Liver (tissue), 9 donors: ENCODE results near the gene ATP4A. TPM values are rescaled to one million over a fixed set of nuclear protein-coding genes. Genes with fewer than 3 reads are reported as not detected.

ENCODE experiments used
- DNase-seq: peaks from one replicate; pipeline ENCODE4 v3.0.0-alpha.2; 2017; ENCODE audit warnings: low spot score
- H3K27ac ChIP-seq, 2 donors: one replicate each; pipeline ENCODE4 v1.7.0; 2013; ENCODE audit warnings: inconsistent platforms in 2 of 2, low read length in 2 of 2, control low read depth in 1 of 2, low read depth in 1 of 2, mild to moderate bottlenecking in 1 of 2
- H3K27me3 ChIP-seq, 4 donors: one replicate each; pipeline versions ENCODE4 v1.6.1 to v1.7.0; 2013; ENCODE audit warnings: low read length in 3 of 4, inconsistent platforms in 1 of 4, mild to moderate bottlenecking in 1 of 4, moderate library complexity in 1 of 4; ENCODE audit not compliant: control insufficient read depth in 4 of 4, insufficient read depth in 4 of 4
- H3K36me3 ChIP-seq, 4 donors: one replicate each; pipeline versions ENCODE4 v1.6.1 to v1.7.0; 2013; ENCODE audit warnings: low read length in 3 of 4, mild to moderate bottlenecking in 3 of 4, low read depth in 1 of 4, moderate library complexity in 1 of 4; ENCODE audit not compliant: control insufficient read depth in 4 of 4, insufficient read depth in 3 of 4
- H3K4me1 ChIP-seq, 4 donors: one replicate each; pipeline versions ENCODE4 v1.6.1 to v1.7.0; 2013; ENCODE audit warnings: low read length in 3 of 4, mild to moderate bottlenecking in 3 of 4, moderate library complexity in 1 of 4; ENCODE audit not compliant: control insufficient read depth in 4 of 4, insufficient read depth in 4 of 4
- H3K4me3 ChIP-seq, 3 donors: one replicate each; pipeline versions ENCODE4 v1.6.1 to v1.7.0; 2013; ENCODE audit warnings: low read length in 3 of 3, control low read depth in 1 of 3, low read depth in 1 of 3, mild to moderate bottlenecking in 1 of 3
- H3K9ac ChIP-seq, 2 donors: one replicate each; pipeline ENCODE4 v1.7.0; 2013; ENCODE audit warnings: low read length in 2 of 2, mild to moderate bottlenecking in 2 of 2, moderate library complexity in 2 of 2, control low read depth in 1 of 2, low read depth in 1 of 2
- H3K9me3 ChIP-seq, 4 donors: one replicate each; pipeline versions ENCODE4 v1.6.1 to v1.7.0; 2013; ENCODE audit warnings: low read length in 3 of 4; ENCODE audit not compliant: control insufficient read depth in 4 of 4
- ATF3 ChIP-seq: IDR thresholded peaks from 2 replicates; pipeline ENCODE4 v1.6.1; 2016; ENCODE audit warnings: antibody characterized with exemption
- FOXA1 ChIP-seq: IDR thresholded peaks from 2 replicates; pipeline ENCODE4 v1.6.1; 2016; ENCODE audit warnings: antibody characterized with exemption
- GABPA ChIP-seq, 2 donors: IDR thresholded peaks in 1 of 2; conservative IDR thresholded peaks in 1 of 2; 2 replicates each; pipeline ENCODE4 v1.6.1; 2016; ENCODE audit warnings: antibody characterized with exemption in 2 of 2, mild to moderate bottlenecking in 1 of 2, moderate library complexity in 1 of 2
- HNF4A ChIP-seq, 2 donors: conservative IDR thresholded peaks; 2 replicates each; pipeline ENCODE4 v1.6.1; 2016; ENCODE audit warnings: antibody characterized with exemption in 2 of 2, mild to moderate bottlenecking in 2 of 2
- HNF4G ChIP-seq: IDR thresholded peaks from 2 replicates; pipeline ENCODE4 v1.6.1; 2016; ENCODE audit warnings: antibody characterized with exemption
- JUND ChIP-seq, 2 donors: IDR thresholded peaks; 2 replicates each; pipeline ENCODE4 v1.6.1; 2016; ENCODE audit warnings: antibody characterized with exemption in 2 of 2
- NR2F2 ChIP-seq: IDR thresholded peaks from 2 replicates; pipeline ENCODE4 v1.6.1; 2016; ENCODE audit warnings: antibody characterized with exemption
- RAD21 ChIP-seq, 2 donors: IDR thresholded peaks; 2 replicates each; pipeline ENCODE4 v1.6.1; 2016; ENCODE audit warnings: antibody characterized with exemption in 2 of 2, mild to moderate bottlenecking in 2 of 2
- REST ChIP-seq: IDR thresholded peaks from 2 replicates; pipeline ENCODE4 v1.6.1; 2016; ENCODE audit warnings: antibody characterized with exemption, mild to moderate bottlenecking
- RXRA ChIP-seq, 2 donors: IDR thresholded peaks; 2 replicates each; pipeline ENCODE4 v1.6.1; 2017 to 2018; ENCODE audit warnings: antibody characterized with exemption in 2 of 2, mild to moderate bottlenecking in 1 of 2
- SP1 ChIP-seq: IDR thresholded peaks from 2 replicates; pipeline ENCODE4 v1.6.1; 2018; ENCODE audit warnings: antibody characterized with exemption, mild to moderate bottlenecking
- TAF1 ChIP-seq: conservative IDR thresholded peaks from 2 replicates; pipeline ENCODE4 v1.6.1; 2016; ENCODE audit warnings: antibody characterized with exemption, mild to moderate bottlenecking
- YY1 ChIP-seq: IDR thresholded peaks from 2 replicates; pipeline ENCODE4 v1.6.1; 2016; ENCODE audit warnings: antibody characterized with exemption, mild to moderate bottlenecking
- ZBTB33 ChIP-seq: IDR thresholded peaks from 2 replicates; pipeline ENCODE4 v1.6.1; 2016; ENCODE audit warnings: antibody characterized with exemption
- WGBS: extraction: QIAGEN DNeasy Blood & Tissue Kit; methylation state at CpG from one replicate; pipeline ENCODE4 v1.1.7; 2013; 5-methylcytosine and 5-hydroxymethylcytosine counted together
- polyA plus RNA-seq, 2 donors: library from polyadenylated mRNA; stranded (reverse) in 1 of 2; unstranded in 1 of 2; fragments of 200-250 nt in 1 of 2; fragments of >200 nt in 1 of 2; fragmentation: Nextera tagmentation in 1 of 2; extraction: Ambion mirVana in 1 of 2; gene quantifications; one replicate each; pipeline versions ENCODE4 v1.2.1 to v1.2.3, GENCODE V29; 2013 to 2015
- total RNA-seq, 2 donors: library from RNA; depleted of rRNA; stranded (reverse); fragments of >200 nt; gene quantifications; one replicate each; pipeline ENCODE4 v1.2.3, GENCODE V29; 2014
- TF ChIP-seq, protein P1 (sequence below): fragments of 150-350 bp; IDR thresholded peaks from 2 replicates; pipeline ENCODE4 v1.5.1; 2017; ENCODE audit warnings: improper control_type of control experiment, low read depth, low read length; ENCODE audit not compliant: missing input control
- TF ChIP-seq, protein P2 (sequence below): IDR thresholded peaks from 2 replicates; pipeline ENCODE4 v1.6.1; 2016; ENCODE audit warnings: antibody characterized with exemption
- donor health status: healthy.
- donor health status: healthy.
- donor health status: healthy.
- donor health status: healthy.
- donor health status: healthy.

ATP4A gene
- total and polyA plus RNA-seq, 4 donors, result not detected

GRCh38 chr19:35566738-35567137 is 3.3 kb upstream of the ATP4A start:
- H3K9me3 ChIP-seq, result no peaks in the 10 kb centered on the region
- DNase-seq, result no peak
- no peaks in the 10 kb centered on the region for H3K4me1 ChIP-seq
- TF ChIP-seq ZBTB33 (no peak), RAD21 (IDR thresholded peaks at IDR 0.05) (no peak), TAF1 (no peak), RXRA (IDR thresholded peaks at IDR 0.05) (no peak), REST (no peak), YY1 (no peak), FOXA1 (no peak), NR2F2 (no peak), GABPA (IDR thresholded peaks at IDR 0.05 in 1 of 2, conservative IDR thresholded peaks at IDR 0.05 in 1 of 2) (no peak), JUND (IDR thresholded peaks at IDR 0.05) (no peak)
- TF ChIP-seq, protein P1, sequence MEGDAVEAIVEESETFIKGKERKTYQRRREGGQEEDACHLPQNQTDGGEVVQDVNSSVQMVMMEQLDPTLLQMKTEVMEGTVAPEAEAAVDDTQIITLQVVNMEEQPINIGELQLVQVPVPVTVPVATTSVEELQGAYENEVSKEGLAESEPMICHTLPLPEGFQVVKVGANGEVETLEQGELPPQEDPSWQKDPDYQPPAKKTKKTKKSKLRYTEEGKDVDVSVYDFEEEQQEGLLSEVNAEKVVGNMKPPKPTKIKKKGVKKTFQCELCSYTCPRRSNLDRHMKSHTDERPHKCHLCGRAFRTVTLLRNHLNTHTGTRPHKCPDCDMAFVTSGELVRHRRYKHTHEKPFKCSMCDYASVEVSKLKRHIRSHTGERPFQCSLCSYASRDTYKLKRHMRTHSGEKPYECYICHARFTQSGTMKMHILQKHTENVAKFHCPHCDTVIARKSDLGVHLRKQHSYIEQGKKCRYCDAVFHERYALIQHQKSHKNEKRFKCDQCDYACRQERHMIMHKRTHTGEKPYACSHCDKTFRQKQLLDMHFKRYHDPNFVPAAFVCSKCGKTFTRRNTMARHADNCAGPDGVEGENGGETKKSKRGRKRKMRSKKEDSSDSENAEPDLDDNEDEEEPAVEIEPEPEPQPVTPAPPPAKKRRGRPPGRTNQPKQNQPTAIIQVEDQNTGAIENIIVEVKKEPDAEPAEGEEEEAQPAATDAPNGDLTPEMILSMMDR, result no peak
- TF ChIP-seq, protein P2, sequence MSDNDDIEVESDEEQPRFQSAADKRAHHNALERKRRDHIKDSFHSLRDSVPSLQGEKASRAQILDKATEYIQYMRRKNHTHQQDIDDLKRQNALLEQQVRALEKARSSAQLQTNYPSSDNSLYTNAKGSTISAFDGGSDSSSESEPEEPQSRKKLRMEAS, result no peak
- no peaks in the 10 kb centered on the region for H3K36me3 ChIP-seq
- H3K4me3 ChIP-seq, result no peak overlapping the region
- H3K27me3 ChIP-seq, result peaks cover 0 to 4% (median 0%) of the 10 kb centered on the region in 4 donors
- H3K9ac ChIP-seq, result no peak overlapping the region
- no peak overlapping the region for H3K27ac ChIP-seq
- 89% methylated on average over 7 of the region's 7 CpGs for WGBS

DNA sequence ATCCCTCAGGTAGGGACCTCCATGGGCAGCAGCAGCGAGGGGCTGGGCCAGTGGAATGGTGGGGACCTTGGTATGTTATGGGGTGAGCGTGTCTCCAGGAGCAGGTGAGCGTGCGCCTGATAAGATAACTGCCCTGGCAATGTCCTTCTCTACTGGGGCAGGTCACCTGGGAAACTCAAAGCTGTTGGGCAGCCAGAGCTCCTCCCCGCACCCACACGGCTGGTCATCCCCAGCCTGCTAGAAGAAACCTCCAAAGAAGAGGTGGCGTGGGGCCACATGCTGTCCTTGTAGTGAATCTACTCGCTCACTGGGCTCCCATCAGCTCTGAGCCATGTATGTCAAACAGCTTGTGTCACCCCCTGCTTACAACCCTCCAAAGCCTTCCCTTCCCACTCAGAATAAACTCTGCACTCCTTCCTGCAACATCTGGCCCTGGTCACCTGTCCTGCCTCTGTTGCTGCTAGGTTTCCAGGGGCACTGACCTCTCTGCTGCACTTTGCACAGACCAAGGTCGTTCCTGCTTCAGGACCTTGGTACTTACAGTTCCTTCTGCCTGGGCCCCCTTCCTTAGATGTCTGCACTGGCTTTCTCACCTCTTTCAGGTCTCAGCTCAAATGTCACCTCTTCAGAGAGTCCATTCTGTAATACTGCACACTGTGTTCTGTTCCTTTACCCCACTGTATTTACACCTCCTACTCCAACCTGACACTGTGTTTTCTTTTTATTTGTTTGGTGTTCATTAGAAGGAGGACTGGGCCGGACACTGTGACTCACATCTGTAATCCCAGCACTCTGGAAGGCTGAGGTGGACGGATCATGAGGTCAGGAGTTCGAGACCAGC is 1.8 kb upstream of the ATP4A start:
- no peak for DNase-seq
- no peak overlapping the region for H3K27ac ChIP-seq
- H3K36me3 ChIP-seq, result no peaks in the 10 kb centered on the region
- H3K27me3 ChIP-seq, result peaks cover 0 to 4% (median 0%) of the 10 kb centered on the region in 4 donors
- no peak overlapping the region for H3K4me3 ChIP-seq
- 80% methylated on average over 12 of the region's 12 CpGs for WGBS
- H3K4me1 ChIP-seq, result no peaks in the 10 kb centered on the region
- no peaks in the 10 kb centered on the region for H3K9me3 ChIP-seq
- no peak overlapping the region for H3K9ac ChIP-seq
- TF ChIP-seq, protein P2, result no peak
- TF ChIP-seq ATF3 (no peak), RXRA (IDR thresholded peaks at IDR 0.05) (no peak), JUND (IDR thresholded peaks at IDR 0.05) (no peak), SP1 (no peak), ZBTB33 (no peak), FOXA1 (no peak), HNF4G (no peak), NR2F2 (no peak), REST (no peak), HNF4A (conservative IDR thresholded peaks at IDR 0.05) (no peak), TAF1 (no peak), RAD21 (IDR thresholded peaks at IDR 0.05) (no peak)
